Ovary (tissue), 9 donors: Measurements from ENCODE around the gene TRMT44. TPM values are rescaled to one million over a fixed set of nuclear protein-coding genes. Genes with fewer than 3 reads are reported as not detected.

Source experiments
- DNase-seq, 5 donors: peaks; one replicate each; pipeline ENCODE4 v3.0.0-alpha.2; 2019 to 2020
- H3K27ac ChIP-seq, 2 donors: fragments of 200-600 bp; one replicate each; pipeline versions ENCODE4 v1.5.1 to v1.8.0; 2019 to 2022
- H3K27me3 ChIP-seq: fragments of 200-600 bp; one replicate; pipeline ENCODE4 v1.8.0; 2022
- H3K36me3 ChIP-seq: fragments of 200-600 bp; sonication (generic); one replicate; pipeline ENCODE4 v1.5.1; 2019
- H3K4me1 ChIP-seq: one replicate; pipeline ENCODE4 v1.8.1; 2013; ENCODE audit warnings: mild to moderate bottlenecking, moderate library complexity; ENCODE audit not compliant: insufficient read depth
- H3K4me3 ChIP-seq: fragments of 200-600 bp; sonication (generic); one replicate; pipeline ENCODE4 v1.5.1; 2017
- H3K9me3 ChIP-seq, 2 donors: fragments of 200-600 bp in 1 of 2; sonication (generic) in 1 of 2; one replicate each; pipeline versions ENCODE4 v1.5.1 to v1.8.1; 2013 to 2019; ENCODE audit warnings: mild to moderate bottlenecking in 1 of 2, moderate library complexity in 1 of 2
- EP300 ChIP-seq: sonication (generic); formaldehyde crosslinking; IDR thresholded peaks from one replicate; pipeline ENCODE4 v1.6.1; 2017; ENCODE audit warnings: antibody characterized with exemption
- POLR2A ChIP-seq: fragments of 450-650 bp; IDR thresholded peaks from one replicate; pipeline ENCODE4 v1.6.1; 2017; ENCODE audit warnings: antibody characterized with exemption, mild to moderate bottlenecking, moderate library complexity
- WGBS, 3 donors: extraction: QIAGEN DNeasy Blood & Tissue Kit in 1 of 3; methylation state at CpG; one replicate each; pipeline versions ENCODE4 v1.1.5 to v1.1.7; 2013 to 2017; 5-methylcytosine and 5-hydroxymethylcytosine counted together
- intact Hi-C, 4 donors: fragments of 100-400 bp; cut with DNase I; formaldehyde crosslinking; loops; one replicate each; pipeline versions ENCODE4 v1.11.0 to v1.15.1; 2022 to 2023
- polyA plus RNA-seq, 2 donors: library from polyadenylated mRNA; stranded (reverse); fragments of 200-250 nt in 1 of 2; fragments of 350-450 nt in 1 of 2; fragmentation: Illumina TruSeq in 1 of 2; extraction: RNeasy Lipid Tissue Mini Kit (QIAGEN cat#74804) in 1 of 2; gene quantifications; one replicate each; pipeline ENCODE4 v1.2.3, GENCODE V29; 2013 to 2014
- total RNA-seq, 7 donors: library from RNA; depleted of rRNA in 2 of 7; stranded (reverse); fragments of >200 nt in 2 of 7; fragmentation: NEBNext Ultra II Directional in 3 of 7; extraction: Animal tissue kit (Norgen Biotek cat#: 25700) in 3 of 7; gene quantifications; one replicate each; pipeline versions ENCODE4 v1.1.0 to v1.2.4, GENCODE V29; 2016 to 2023
- TF ChIP-seq, protein P1 (sequence below), 3 donors: fragments of 450-650 bp in 2 of 3; fragments of 200-600 bp in 1 of 3; IDR thresholded peaks; one replicate each; pipeline versions ENCODE4 v1.5.1 to v1.8.0; 2016 to 2022; ENCODE audit warnings: antibody characterized with exemption in 3 of 3, mild to moderate bottlenecking in 1 of 3
- donor health status: DM: no; HTN: no; CAD: no; lungs with moderate emphysema.
- donor health status: DM: no; HTN: no; CAD: no.
- donor health status: Bipolar disorder and iron deficiency.
- donor health status: DM: yes; HTN: yes; CAD: no.
- donor health status: DM: no; HTN: no; CAD: no.
- donor health status: DM: yes; HTN: yes; CAD: no.

The TRMT44 gene
- total and polyA plus RNA-seq, 9 donors, result 14.6 to 54.8 (median 32.8) TPM

GRCh38 chr4:8451440-8452182 lies 11.0 kb downstream of the TRMT44 start:
- Histone ChIP-seq H3K4me3 (no peak overlapping the region), H3K27me3 (no peaks in the 10 kb centered on the region), H3K9me3 (no peaks in the 10 kb centered on the region), H3K36me3 (no peaks in the 10 kb centered on the region), H3K27ac (no peak overlapping the region), H3K4me1 (no peaks in the 10 kb centered on the region)
- TF ChIP-seq POLR2A (no peak), EP300 (no peak)
- TF ChIP-seq, protein P1, sequence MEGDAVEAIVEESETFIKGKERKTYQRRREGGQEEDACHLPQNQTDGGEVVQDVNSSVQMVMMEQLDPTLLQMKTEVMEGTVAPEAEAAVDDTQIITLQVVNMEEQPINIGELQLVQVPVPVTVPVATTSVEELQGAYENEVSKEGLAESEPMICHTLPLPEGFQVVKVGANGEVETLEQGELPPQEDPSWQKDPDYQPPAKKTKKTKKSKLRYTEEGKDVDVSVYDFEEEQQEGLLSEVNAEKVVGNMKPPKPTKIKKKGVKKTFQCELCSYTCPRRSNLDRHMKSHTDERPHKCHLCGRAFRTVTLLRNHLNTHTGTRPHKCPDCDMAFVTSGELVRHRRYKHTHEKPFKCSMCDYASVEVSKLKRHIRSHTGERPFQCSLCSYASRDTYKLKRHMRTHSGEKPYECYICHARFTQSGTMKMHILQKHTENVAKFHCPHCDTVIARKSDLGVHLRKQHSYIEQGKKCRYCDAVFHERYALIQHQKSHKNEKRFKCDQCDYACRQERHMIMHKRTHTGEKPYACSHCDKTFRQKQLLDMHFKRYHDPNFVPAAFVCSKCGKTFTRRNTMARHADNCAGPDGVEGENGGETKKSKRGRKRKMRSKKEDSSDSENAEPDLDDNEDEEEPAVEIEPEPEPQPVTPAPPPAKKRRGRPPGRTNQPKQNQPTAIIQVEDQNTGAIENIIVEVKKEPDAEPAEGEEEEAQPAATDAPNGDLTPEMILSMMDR (IDR thresholded peaks at IDR 0.05), result no peak
- WGBS, 3 donors, result 51 to 64% (median 63%) methylated on average over 11 of the region's 11 CpGs
- intact Hi-C loops, result no loop called here
- DNase-seq, result no peak

DNA sequence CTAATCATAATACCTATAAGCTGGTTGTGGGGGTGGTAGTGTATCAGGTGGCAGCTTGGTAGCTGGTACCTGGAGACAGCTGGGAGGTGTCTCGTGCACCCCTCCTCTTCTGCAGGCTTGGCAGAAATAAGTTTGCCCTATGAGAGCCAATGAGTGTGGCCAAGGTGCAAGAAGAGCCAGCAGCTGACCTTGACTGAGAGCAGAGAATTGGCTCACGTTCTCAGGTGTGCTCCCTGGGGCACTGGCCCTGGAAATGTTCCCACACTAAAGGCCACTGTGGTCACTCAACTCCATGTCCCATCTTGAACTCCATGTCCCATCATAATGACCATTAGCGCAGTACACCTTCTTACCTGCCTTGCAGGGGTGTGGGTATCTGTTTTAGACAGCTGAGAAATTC lies 13.4 kb downstream of the TRMT44 start:
- DNase-seq, result no peak
- Histone ChIP-seq H3K36me3 (no peaks in the 10 kb centered on the region), H3K9me3 (no peaks in the 10 kb centered on the region), H3K4me1 (no peaks in the 10 kb centered on the region), H3K4me3 (no peak overlapping the region), H3K27ac (no peak overlapping the region), H3K27me3 (no peaks in the 10 kb centered on the region)
- TF ChIP-seq, protein P1 (IDR thresholded peaks at IDR 0.05), result no peak
- TF ChIP-seq POLR2A (no peak), EP300 (no peak)
- 78 to 83% (median 78%) methylated on average over 3 of the region's 3 CpGs for WGBS, 3 donors
- intact Hi-C loops, result no loop called here

DNA sequence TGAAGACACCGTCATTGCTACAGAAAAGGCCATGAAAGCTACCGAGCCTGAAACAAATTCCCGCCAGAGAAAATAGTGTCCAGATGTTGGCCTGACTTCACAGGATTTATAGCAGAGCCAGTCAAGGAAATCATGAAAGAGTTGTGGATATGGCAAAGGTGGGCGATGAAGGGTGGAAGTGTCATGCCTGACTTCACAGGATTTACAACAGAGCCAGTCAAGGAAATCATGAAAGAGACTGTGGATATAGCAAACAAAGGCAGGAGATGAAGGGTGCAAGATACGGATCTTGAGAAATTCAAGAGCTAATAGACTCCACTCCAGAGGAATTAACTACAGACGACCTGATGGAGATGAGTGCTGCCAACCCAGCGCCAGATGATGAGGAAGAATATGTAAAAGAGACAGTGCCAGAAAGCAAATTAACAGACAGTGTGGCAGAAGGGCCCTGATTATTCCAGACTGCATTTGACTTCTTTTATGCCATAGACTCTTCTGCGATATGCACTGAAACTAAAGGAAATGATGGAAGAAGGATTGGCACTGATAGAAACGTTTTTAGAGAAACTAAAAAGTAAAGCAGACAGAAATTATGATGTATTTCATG lies 17.2 kb downstream of the TRMT44 start:
- no peak for DNase-seq

GRCh38 chr4:8459867-8460445 lies 19.4 kb downstream of the TRMT44 start:
- WGBS, 3 donors, result 76 to 83% (median 77%) methylated on average over 8 of the region's 8 CpGs
- no peaks in the 10 kb centered on the region for H3K9me3 ChIP-seq
- no peak for TF ChIP-seq POLR2A
- TF ChIP-seq, protein P1 (IDR thresholded peaks at IDR 0.05), result no peak
- no peak for TF ChIP-seq EP300
- no peaks in the 10 kb centered on the region for H3K27me3 ChIP-seq
- H3K4me3 ChIP-seq, result no peak overlapping the region
- no peak for DNase-seq
- no peak overlapping the region for H3K27ac ChIP-seq
- peaks cover 2% of the 10 kb centered on the region for H3K4me1 ChIP-seq
- intact Hi-C loops, result no loop called here
- no peaks in the 10 kb centered on the region for H3K36me3 ChIP-seq

More for the DNA sequence above, 17.2 kb downstream of the TRMT44 start:
- intact Hi-C loops, result no loop called here
- no peaks in the 10 kb centered on the region for H3K4me1 ChIP-seq
- H3K9me3 ChIP-seq, result no peaks in the 10 kb centered on the region
- no peaks in the 10 kb centered on the region for H3K36me3 ChIP-seq
- no peak overlapping the region for H3K27ac ChIP-seq
- 70 to 72% (median 70%) methylated on average over 9 of the region's 9 CpGs for WGBS, 3 donors
- no peak for TF ChIP-seq POLR2A
- TF ChIP-seq, protein P1 (IDR thresholded peaks at IDR 0.05), result no peak
- no peak for TF ChIP-seq EP300
- H3K27me3 ChIP-seq, result no peaks in the 10 kb centered on the region
- no peak overlapping the region for H3K4me3 ChIP-seq
